ENCODE data around the gene TMEM171. TPM values are rescaled to one million over a fixed set of nuclear protein-coding genes. Genes with fewer than 3 reads are reported as not detected.

TMEM171 gene
- total and polyA plus RNA-seq, 2 experiments from 2014 or later = 1.3 to 2.0 TPM

DNA sequence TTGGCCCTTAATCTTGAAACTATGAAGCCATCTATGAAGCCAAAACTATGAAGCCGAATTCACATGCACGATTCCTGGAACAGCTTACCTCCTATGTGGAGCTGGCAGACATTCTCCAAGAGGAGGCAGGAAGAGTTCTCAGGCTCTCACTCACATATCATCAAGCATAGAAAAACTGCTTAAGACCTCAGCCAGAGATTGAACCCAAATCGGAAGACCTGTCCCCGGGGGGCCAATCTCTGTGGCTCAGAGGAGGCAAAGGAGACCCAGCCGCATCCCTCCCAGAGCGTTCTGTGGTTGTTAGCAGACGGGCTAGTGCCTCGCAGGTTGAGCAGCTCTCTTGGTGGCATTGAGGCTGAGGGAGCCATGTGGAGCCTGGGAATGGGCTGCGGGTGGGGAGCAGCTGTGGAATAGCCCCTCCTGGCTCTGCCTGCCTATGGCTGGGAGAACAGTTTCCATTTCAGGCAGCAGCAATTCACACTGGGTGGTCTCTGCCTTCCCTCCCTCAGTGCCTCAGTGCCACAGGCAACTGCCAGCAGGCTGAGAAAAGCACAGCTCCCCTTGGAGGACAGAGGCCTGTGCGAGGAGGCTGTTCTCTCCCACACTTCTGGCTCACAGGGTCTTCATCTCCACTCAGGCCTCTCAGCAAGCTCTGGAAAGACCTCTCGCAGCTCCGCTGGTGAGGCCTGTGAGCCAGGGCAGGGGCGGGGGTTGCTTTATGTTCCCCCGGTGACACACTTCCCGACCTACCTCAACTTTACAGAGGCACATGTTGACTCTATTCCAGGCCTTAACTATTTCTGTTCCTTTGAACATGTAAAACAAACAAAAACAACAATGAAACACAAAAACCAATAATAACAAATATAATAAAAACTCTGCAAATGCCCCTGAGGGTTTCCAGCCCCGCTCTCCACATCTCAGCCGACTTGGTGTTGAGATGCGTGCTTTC is 35.2 kb downstream of the TMEM171 start:
- Histone ChIP-seq H3K4me2 (no peak overlapping the region), H3K27me3 (no peaks in the 10 kb centered on the region), H4K20me1 (ENCODE audit: insufficient read depth, poor library complexity, severe bottlenecking) (no peaks in the 10 kb centered on the region), H3K9me2 (replicated peaks; ENCODE audit: insufficient read depth) (no peaks in the 10 kb centered on the region), H3K4me1 (ENCODE audit: insufficient read depth) (no peaks in the 10 kb centered on the region), H3K79me2 (no peaks in the 10 kb centered on the region), H3K4me3 (no peak overlapping the region), H2AFZ (no peak overlapping the region), H3K36me3 (replicated peaks; ENCODE audit: insufficient read depth, low read depth) (no peaks in the 10 kb centered on the region), H3K27ac (no peak overlapping the region), H3K9me3 (ENCODE audit: low read depth) (no peaks in the 10 kb centered on the region)
- TF ChIP-seq, protein P1, sequence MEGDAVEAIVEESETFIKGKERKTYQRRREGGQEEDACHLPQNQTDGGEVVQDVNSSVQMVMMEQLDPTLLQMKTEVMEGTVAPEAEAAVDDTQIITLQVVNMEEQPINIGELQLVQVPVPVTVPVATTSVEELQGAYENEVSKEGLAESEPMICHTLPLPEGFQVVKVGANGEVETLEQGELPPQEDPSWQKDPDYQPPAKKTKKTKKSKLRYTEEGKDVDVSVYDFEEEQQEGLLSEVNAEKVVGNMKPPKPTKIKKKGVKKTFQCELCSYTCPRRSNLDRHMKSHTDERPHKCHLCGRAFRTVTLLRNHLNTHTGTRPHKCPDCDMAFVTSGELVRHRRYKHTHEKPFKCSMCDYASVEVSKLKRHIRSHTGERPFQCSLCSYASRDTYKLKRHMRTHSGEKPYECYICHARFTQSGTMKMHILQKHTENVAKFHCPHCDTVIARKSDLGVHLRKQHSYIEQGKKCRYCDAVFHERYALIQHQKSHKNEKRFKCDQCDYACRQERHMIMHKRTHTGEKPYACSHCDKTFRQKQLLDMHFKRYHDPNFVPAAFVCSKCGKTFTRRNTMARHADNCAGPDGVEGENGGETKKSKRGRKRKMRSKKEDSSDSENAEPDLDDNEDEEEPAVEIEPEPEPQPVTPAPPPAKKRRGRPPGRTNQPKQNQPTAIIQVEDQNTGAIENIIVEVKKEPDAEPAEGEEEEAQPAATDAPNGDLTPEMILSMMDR (IDR thresholded peaks at IDR 0.05; ENCODE audit: poor library complexity) = no peak
- TF ChIP-seq EZH2 (IDR thresholded peaks at IDR 0.05; ENCODE audit: borderline replicate concordance) (no peak), EZH2phosphoT487 (IDR thresholded peaks at IDR 0.05; ENCODE audit: low read depth, severe bottlenecking, unreplicated experiment) (no peak)
- DNase-seq (ENCODE audit: low spot score) = no peak
- WGBS (ENCODE audit: low lambda C conversion rate, missing lambda C conversion rate) = 75% methylated on average over 18 of the region's 18 CpGs

DNA sequence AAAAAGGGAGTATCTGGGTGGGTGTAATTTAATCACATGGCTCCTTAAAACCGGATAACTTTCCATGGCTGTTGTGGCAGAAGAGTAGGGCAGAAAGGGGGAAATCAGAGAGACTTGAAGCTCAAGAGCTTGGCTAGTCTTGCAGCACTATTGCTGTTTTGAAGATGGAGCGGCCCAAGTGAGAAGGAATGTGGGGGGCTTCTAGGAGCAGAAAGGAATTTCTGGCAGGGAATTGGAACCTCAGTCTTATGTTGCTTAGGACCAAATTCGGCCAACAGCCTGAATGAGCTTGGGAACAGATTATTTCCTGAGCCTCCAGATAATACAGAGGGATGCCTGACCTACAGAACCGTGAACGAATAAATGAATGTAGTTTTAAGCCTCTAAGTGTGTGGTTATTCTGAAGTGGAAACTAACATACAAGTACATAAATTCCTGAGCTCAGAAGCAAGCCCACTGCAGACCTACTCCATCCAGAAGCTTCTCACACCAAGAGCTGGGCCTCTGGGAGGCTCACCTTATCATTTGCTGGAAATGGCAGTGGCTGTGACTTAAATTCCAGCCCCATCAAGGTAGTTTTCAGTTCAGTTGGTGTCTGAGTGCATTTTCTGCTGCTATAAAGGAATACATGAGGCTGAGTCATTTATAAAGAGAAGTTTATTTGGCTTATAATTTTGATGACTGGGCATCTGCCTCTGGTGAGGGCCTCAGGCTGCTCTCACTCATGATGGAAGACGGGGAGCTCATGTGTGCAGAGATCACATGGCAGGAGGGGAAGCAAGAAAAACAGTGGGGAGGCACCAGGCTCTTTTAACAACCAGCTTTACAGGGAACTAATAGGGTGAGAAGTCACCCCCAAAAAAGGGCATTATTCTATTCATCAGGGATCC is 37.3 kb downstream of the TMEM171 start:
- TF ChIP-seq EZH2 (IDR thresholded peaks at IDR 0.05; ENCODE audit: borderline replicate concordance) (no peak), EZH2phosphoT487 (IDR thresholded peaks at IDR 0.05; ENCODE audit: low read depth, severe bottlenecking, unreplicated experiment) (no peak)
- TF ChIP-seq, protein P1 (IDR thresholded peaks at IDR 0.05; ENCODE audit: poor library complexity) = no peak
- Histone ChIP-seq H3K4me1 (ENCODE audit: insufficient read depth) (no peaks in the 10 kb centered on the region), H3K4me2 (no peak overlapping the region), H2AFZ (no peak overlapping the region), H4K20me1 (ENCODE audit: insufficient read depth, poor library complexity, severe bottlenecking) (no peaks in the 10 kb centered on the region), H3K9me3 (ENCODE audit: low read depth) (no peaks in the 10 kb centered on the region), H3K9me2 (replicated peaks; ENCODE audit: insufficient read depth) (no peaks in the 10 kb centered on the region), H3K79me2 (no peaks in the 10 kb centered on the region), H3K27ac (no peak overlapping the region), H3K36me3 (replicated peaks; ENCODE audit: insufficient read depth, low read depth) (no peaks in the 10 kb centered on the region), H3K4me3 (no peak overlapping the region), H3K27me3 (peaks cover 6% of the 10 kb centered on the region)
- DNase-seq (ENCODE audit: low spot score) = no peak
- WGBS (ENCODE audit: low lambda C conversion rate, missing lambda C conversion rate) = 84% methylated on average over 6 of the region's 6 CpGs

DNA sequence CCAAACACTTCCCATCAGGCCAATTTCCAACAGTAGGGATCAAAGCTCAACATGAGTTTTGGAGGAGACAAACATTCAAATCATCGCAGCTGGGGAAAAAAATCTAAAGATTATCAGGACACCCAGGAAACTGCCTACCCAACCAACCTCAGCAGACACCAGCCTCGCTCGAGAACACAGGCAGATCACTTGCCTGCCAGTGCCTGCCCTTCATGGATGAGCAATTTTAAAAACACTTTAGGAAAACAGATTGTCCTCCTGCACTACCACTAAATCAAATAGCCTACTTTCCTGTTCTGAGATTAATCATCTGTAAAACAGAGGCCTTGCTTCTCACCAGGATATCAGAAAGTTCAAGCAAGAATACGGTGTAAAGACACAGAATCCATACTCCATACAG is 37.9 kb downstream of the TMEM171 start:
- Histone ChIP-seq H4K20me1 (ENCODE audit: insufficient read depth, poor library complexity, severe bottlenecking) (no peaks in the 10 kb centered on the region), H3K4me2 (no peak overlapping the region), H3K4me1 (ENCODE audit: insufficient read depth) (no peaks in the 10 kb centered on the region), H3K9me2 (replicated peaks; ENCODE audit: insufficient read depth) (no peaks in the 10 kb centered on the region), H3K9me3 (ENCODE audit: low read depth) (no peaks in the 10 kb centered on the region), H3K27ac (no peak overlapping the region), H3K27me3 (peaks cover 6% of the 10 kb centered on the region), H2AFZ (no peak overlapping the region), H3K36me3 (replicated peaks; ENCODE audit: insufficient read depth, low read depth) (no peaks in the 10 kb centered on the region), H3K79me2 (no peaks in the 10 kb centered on the region), H3K4me3 (no peak overlapping the region)
- TF ChIP-seq, protein P1 (IDR thresholded peaks at IDR 0.05; ENCODE audit: poor library complexity) = no peak
- TF ChIP-seq EZH2 (IDR thresholded peaks at IDR 0.05; ENCODE audit: borderline replicate concordance) (no peak), EZH2phosphoT487 (IDR thresholded peaks at IDR 0.05; ENCODE audit: low read depth, severe bottlenecking, unreplicated experiment) (no peak)
- DNase-seq (ENCODE audit: low spot score) = no peak
- 95% methylated on average over 4 of the region's 4 CpGs for WGBS (ENCODE audit: low lambda C conversion rate, missing lambda C conversion rate)

Data from hepatocyte (in vitro differentiated cells).